DOHH2 (cell line): ENCODE data around the gene CHD9.
A peak's percentile ranks its signal among the peaks of the same experiment; 100 is the strongest.

Experiments used
- H3F3A ChIP-seq: fragments of 200-600 bp; sonication (generic), shearing (Covaris generic); 2 replicates; pipeline ENCODE4 v1.6.0; 2016; ENCODE audit warnings: antibody characterized with exemption, mild to moderate bottlenecking; ENCODE audit not compliant: control insufficient read depth, insufficient read depth
- H3K27ac ChIP-seq: fragments of 200-600 bp; sonication (generic); 2 replicates; pipeline ENCODE4 v1.5.1; 2014; ENCODE audit warnings: low read depth, mild to moderate bottlenecking, low read length, moderate library complexity
- H3K27me3 ChIP-seq: fragments of 200-600 bp; sonication (generic); 2 replicates; pipeline ENCODE4 v1.6.1; 2014; ENCODE audit warnings: mild to moderate bottlenecking, low read length, mixed read lengths; ENCODE audit not compliant: control insufficient read depth
- H3K36me3 ChIP-seq: fragments of 200-600 bp; sonication (generic); 2 replicates; pipeline ENCODE4 v1.6.1; 2014; ENCODE audit warnings: mild to moderate bottlenecking, low read length, moderate library complexity, mixed read lengths; ENCODE audit not compliant: control insufficient read depth
- H3K4me1 ChIP-seq: fragments of 200-600 bp; sonication (generic); 2 replicates; pipeline ENCODE4 v1.6.1; 2014; ENCODE audit warnings: mild to moderate bottlenecking, low read length, mixed read lengths; ENCODE audit not compliant: control insufficient read depth
- H3K4me2 ChIP-seq: fragments of 200-600 bp; sonication (generic); 2 replicates; pipeline ENCODE4 v1.6.0; 2014; ENCODE audit warnings: mild to moderate bottlenecking, low read length, moderate library complexity
- H3K4me3 ChIP-seq: fragments of 200-600 bp; sonication (generic); 2 replicates; pipeline ENCODE4 v1.5.1; 2014; ENCODE audit warnings: mild to moderate bottlenecking, low read length, mixed read lengths
- H3K79me2 ChIP-seq: fragments of 200-600 bp; sonication (generic); 2 replicates; pipeline ENCODE4 v1.6.1; 2014; ENCODE audit warnings: mild to moderate bottlenecking, low read length, mixed read lengths; ENCODE audit not compliant: control insufficient read depth
- H3K9me2 ChIP-seq: fragments of 200-600 bp; sonication (generic); replicated peaks from 2 replicates; pipeline ENCODE4 v1.6.1; 2014; ENCODE audit warnings: mild to moderate bottlenecking, low read length, mixed read lengths; ENCODE audit not compliant: control insufficient read depth
- H3K9me3 ChIP-seq: fragments of 200-600 bp; sonication (generic); 2 replicates; pipeline ENCODE4 v1.6.1; 2014; ENCODE audit warnings: antibody characterized with exemption, low read length, mixed read lengths; ENCODE audit not compliant: control insufficient read depth, insufficient read depth
- H4K20me1 ChIP-seq: fragments of 200-600 bp; sonication (generic); 2 replicates; pipeline ENCODE4 v1.6.0; 2014; ENCODE audit warnings: low read depth, mild to moderate bottlenecking, antibody characterized with exemption, low read length, moderate library complexity; ENCODE audit not compliant: control insufficient read depth, insufficient read depth
- CTCF ChIP-seq: fragments of 200-600 bp; sonication (generic); IDR thresholded peaks from one replicate; pipeline ENCODE4 v1.5.1; 2014; ENCODE audit warnings: antibody characterized with exemption, mild to moderate bottlenecking, low read depth, low read length; ENCODE audit not compliant: poor library complexity, severe bottlenecking
- EZH2phosphoT487 ChIP-seq: fragments of 200-600 bp; sonication (generic); IDR thresholded peaks from 2 replicates; pipeline ENCODE4 v1.6.1; 2017; ENCODE audit warnings: borderline replicate concordance, mild to moderate bottlenecking, antibody characterized with exemption, low read length, moderate library complexity, mixed read lengths

The CHD9 gene

GRCh38 chr16:53130159-53131049 lies 75.6 kb downstream of the CHD9 start:
- Histone ChIP-seq H3K4me2 (peak overlapping the region; percentile 74), H3K9me2 (no peaks in the 10 kb centered on the region), H3K27ac (peak overlapping the region; percentile 69), H4K20me1 (peaks cover 5% of the 10 kb centered on the region; the same call in 1 of the 2 replicates), H3K4me1 (peaks cover 24% of the 10 kb centered on the region), H3K36me3 (0 out of 2 replicates have a peak, but pooled peaks cover 8% of the 10 kb centered on the region), H3F3A (peaks cover 9% of the 10 kb centered on the region), H3K4me3 (peak overlapping the region; percentile 81), H3K27me3 (no peaks in the 10 kb centered on the region), H3K79me2 (peaks cover 43% of the 10 kb centered on the region), H3K9me3 (no peaks in the 10 kb centered on the region)
- peak; percentile 28 for TF ChIP-seq CTCF
- no peak for TF ChIP-seq EZH2phosphoT487

GRCh38 chr16:53131050-53131362 lies 76.2 kb downstream of the CHD9 start:
- 0 out of 2 replicates have a peak, but pooled peaks cover 8% of the 10 kb centered on the region for H3K36me3 ChIP-seq
- no peaks in the 10 kb centered on the region for H3K27me3 ChIP-seq
- no peak for TF ChIP-seq EZH2phosphoT487
- no peak for TF ChIP-seq CTCF
- no peaks in the 10 kb centered on the region for H3K9me2 ChIP-seq
- no peaks in the 10 kb centered on the region for H3K9me3 ChIP-seq
- H4K20me1 ChIP-seq: peaks cover 5% of the 10 kb centered on the region; the same call in 1 of the 2 replicates
- peak overlapping the region; percentile 56 for H3K4me2 ChIP-seq
- peaks cover 24% of the 10 kb centered on the region for H3K4me1 ChIP-seq
- H3K79me2 ChIP-seq: peaks cover 46% of the 10 kb centered on the region
- peaks cover 9% of the 10 kb centered on the region for H3F3A ChIP-seq
- H3K27ac ChIP-seq: peak overlapping the region; percentile 69
- H3K4me3 ChIP-seq: peak overlapping the region; percentile 81

- Histone ChIP-seq H3K4me1 (peaks cover 24% of the 10 kb centered on the region), H3K4me2 (peak overlapping the region; percentile 62), H4K20me1 (peaks cover 5% of the 10 kb centered on the region; the same call in 1 of the 2 replicates), H3K36me3 (0 out of 2 replicates have a peak, but pooled peaks cover 8% of the 10 kb centered on the region), H3K27me3 (no peaks in the 10 kb centered on the region), H3K9me3 (no peaks in the 10 kb centered on the region), H3K27ac (no peak overlapping the region), H3F3A (peaks cover 9% of the 10 kb centered on the region), H3K4me3 (peak overlapping the region; percentile 81), H3K79me2 (peaks cover 47% of the 10 kb centered on the region), H3K9me2 (no peaks in the 10 kb centered on the region)
- TF ChIP-seq CTCF (no peak), EZH2phosphoT487 (no peak)
Measured at GRCh38 chr16:53131363-53132071, 76.7 kb downstream of the CHD9 start.
